ENCODE results near the gene UBALD2. TPM values are rescaled to one million over a fixed set of nuclear protein-coding genes. Genes with fewer than 3 reads are reported as not detected.
"Not testable (repeated sequence)": the region's sequence is repeated elsewhere in the genome, so short reads cannot be mapped to it uniquely, and the experiment has no call there.

The UBALD2 gene
- total and polyA plus RNA-seq, 2 of the 13 experiments (the other 11 are each of a cell fraction or from before 2014, with no cell fraction given) = 3.3 to 89.7 TPM

GRCh38 chr17:76223802-76224201, 41.3 kb upstream of the UBALD2 start:
- TF ChIP-seq DDIT3 (CRISPR knock-in tag; IDR thresholded peaks at IDR 0.05) = no peak
- TF ChIP-seq ZNF691 (CRISPR knock-in tag; IDR thresholded peaks at IDR 0.05; ENCODE audit: borderline replicate concordance, low read depth) = no peak
- Histone ChIP-seq H3K4me1 (ENCODE audit: insufficient read depth, low read length) (peaks cover 9% of the 10 kb centered on the region), H3K9ac (ENCODE audit: insufficient read depth, low read depth, low read length) (no peak overlapping the region), H3K4me3 (replicated peaks in 1 of 3; ENCODE audit: insufficient read depth in 1 of 3, low read depth in 2 of 3, low read length in 3 of 3) (no peak overlapping the region), H3K27me3 (ENCODE audit: control insufficient read depth in 1 of 2, insufficient read depth in 2 of 2, low read length in 2 of 2) (no peaks in the 10 kb centered on the region), H3K79me2 (ENCODE audit: insufficient read depth, low read length) (no peaks in the 10 kb centered on the region), H4K20me1 (ENCODE audit: insufficient read depth, low read length) (no peaks in the 10 kb centered on the region), H3K27ac (ENCODE audit: extremely low read length, insufficient read depth, low read length) (no peak overlapping the region), H3K4me2 (ENCODE audit: low read depth, low read length) (no peak overlapping the region), H3K9me3 (ENCODE audit: low read length) (no peaks in the 10 kb centered on the region), H2AFZ (ENCODE audit: low read length) (no peak overlapping the region), H3K36me3 (replicated peaks in 1 of 2; ENCODE audit: control insufficient read depth in 1 of 2, insufficient read depth in 2 of 2, low read length in 2 of 2) (no peaks in the 10 kb centered on the region)
- no TSS peak for BruUV-seq (replicated peaks)
- FAIRE-seq (no peak), DNase-seq (ENCODE audit: low spot score) (no peak), ATAC-seq (no peak)
- ChIA-PET POLR2A (no interaction called here), CTCF (ENCODE audit: low intra/inter-chr PET ratio, low total read pairs) (no interaction called here)
- 92% methylated on average over 1 of the region's 1 CpG for WGBS (ENCODE audit: low lambda C conversion rate)
- in situ Hi-C loops (cut with HindIII; ENCODE audit: extremely low pct_ligation_motif_present, low pct_unique_long_range_greater_than_20kb) = no loop called here
- intact Hi-C loops (cut with micrococcal nuclease; ENCODE audit: unreplicated experiment) = no loop called here

GRCh38 chr17:76225373-76226086, 39.6 kb upstream of the UBALD2 start:
- H3K36me3 ChIP-seq (replicated peaks in 1 of 2; ENCODE audit: control insufficient read depth in 1 of 2, insufficient read depth in 2 of 2, low read length in 2 of 2); H3K9ac ChIP-seq (ENCODE audit: insufficient read depth, low read depth, low read length); BruUV-seq (replicated peaks); POLR2A ChIA-PET; FAIRE-seq; H4K20me1 ChIP-seq (ENCODE audit: insufficient read depth, low read length); H3K4me2 ChIP-seq (ENCODE audit: low read depth, low read length); DNase-seq (ENCODE audit: low spot score); H3K9me3 ChIP-seq (ENCODE audit: low read length); H3K27ac ChIP-seq (ENCODE audit: extremely low read length, insufficient read depth, low read length); H3K79me2 ChIP-seq (ENCODE audit: insufficient read depth, low read length); ATAC-seq; H2AFZ ChIP-seq (ENCODE audit: low read length); H3K4me3 ChIP-seq (replicated peaks in 1 of 3; ENCODE audit: insufficient read depth in 1 of 3, low read depth in 2 of 3, low read length in 3 of 3); in situ Hi-C loops (cut with HindIII; ENCODE audit: extremely low pct_ligation_motif_present, low pct_unique_long_range_greater_than_20kb); intact Hi-C loops (cut with micrococcal nuclease; ENCODE audit: unreplicated experiment); H3K27me3 ChIP-seq (ENCODE audit: control insufficient read depth in 1 of 2, insufficient read depth in 2 of 2, low read length in 2 of 2); H3K4me1 ChIP-seq (ENCODE audit: insufficient read depth, low read length); CTCF ChIA-PET (ENCODE audit: low intra/inter-chr PET ratio, low total read pairs); TF ChIP-seq ATF7 (CRISPR knock-in tag; IDR thresholded peaks at IDR 0.05): not testable (repeated sequence)
- WGBS (ENCODE audit: low lambda C conversion rate) = 43% methylated on average over 7 of the region's 7 CpGs
- TF ChIP-seq ATF7 (IDR thresholded peaks at IDR 0.05) = 0 out of 2 replicates have a peak, but pooled peaks have one; percentile 27

Data from HepG2 (cell line).